ENCODE measurements around the gene ZNF711.
"Not testable (repeated sequence)": the region's sequence is repeated elsewhere in the genome, so short reads cannot be mapped to it uniquely, and the experiment has no call there.

The ZNF711 gene

GRCh38 chrX:85223359-85223758 is 20.4 kb upstream of the ZNF711 start:
- no peak for TF ChIP-seq CTCF (IDR thresholded peaks at IDR 0.05; ENCODE audit: control insufficient read depth, extremely low read depth, insufficient read depth)
- H3K4me3 ChIP-seq (ENCODE audit: low read depth, low read length) = no peak overlapping the region
- no peak for DNase-seq (ENCODE audit: low read depth)

GRCh38 chrX:85243155-85243554 is 636 bp upstream of the ZNF711 start:
- no peak for DNase-seq (ENCODE audit: low read depth)
- TF ChIP-seq CTCF (IDR thresholded peaks at IDR 0.05; ENCODE audit: control insufficient read depth, extremely low read depth, insufficient read depth) = no peak
- H3K4me3 ChIP-seq (ENCODE audit: low read depth, low read length) = no peak overlapping the region

GRCh38 chrX:85244450-85245211 is 840 bp downstream of the ZNF711 start:
- DNase-seq (ENCODE audit: low read depth) = no peak
- H3K4me3 ChIP-seq (ENCODE audit: low read depth, low read length) = peak overlapping the region; percentile 45
- no peak for TF ChIP-seq CTCF (IDR thresholded peaks at IDR 0.05; ENCODE audit: control insufficient read depth, extremely low read depth, insufficient read depth)

GRCh38 chrX:85285286-85285685 is 41.5 kb downstream of the ZNF711 start:
- not testable (repeated sequence) for H3K4me3 ChIP-seq (ENCODE audit: low read depth, low read length); DNase-seq (ENCODE audit: low read depth)

- TF ChIP-seq CTCF (IDR thresholded peaks at IDR 0.05; ENCODE audit: control insufficient read depth, extremely low read depth, insufficient read depth) = no peak
- no peak for DNase-seq (ENCODE audit: low read depth)
- no peak overlapping the region for H3K4me3 ChIP-seq (ENCODE audit: low read depth, low read length)
Observed at GRCh38 chrX:85288992-85289723, 45.4 kb downstream of the ZNF711 start.

- no peak for TF ChIP-seq CTCF (IDR thresholded peaks at IDR 0.05; ENCODE audit: control insufficient read depth, extremely low read depth, insufficient read depth)
- no peak overlapping the region for H3K4me3 ChIP-seq (ENCODE audit: low read depth, low read length)
- no peak for DNase-seq (ENCODE audit: low read depth)
Observed at GRCh38 chrX:85303544-85303943, 59.8 kb downstream of the ZNF711 start.

GRCh38 chrX:85309717-85310116 is 65.9 kb downstream of the ZNF711 start:
- TF ChIP-seq CTCF (IDR thresholded peaks at IDR 0.05; ENCODE audit: control insufficient read depth, extremely low read depth, insufficient read depth) = no peak
- H3K4me3 ChIP-seq (ENCODE audit: low read depth, low read length) = no peak overlapping the region
- DNase-seq (ENCODE audit: low read depth) = no peak

GRCh38 chrX:85311348-85311747 is 67.6 kb downstream of the ZNF711 start:
- DNase-seq (ENCODE audit: low read depth); H3K4me3 ChIP-seq (ENCODE audit: low read depth, low read length): not testable (repeated sequence)
